Measurements from ENCODE around the gene ZNF660.

- TF ChIP-seq CTCF (IDR thresholded peaks at IDR 0.05) = no peak
- TF ChIP-seq MAX (IDR thresholded peaks at IDR 0.05; ENCODE audit: low read depth) = no peak
These were observed 13.7 kb upstream of the ZNF660 start for GRCh38 chr3:44571024-44571423.
